ENCODE data around the gene FHOD3.
A peak's percentile ranks its signal among the peaks of the same experiment; 100 is the strongest.

The FHOD3 gene

DNA sequence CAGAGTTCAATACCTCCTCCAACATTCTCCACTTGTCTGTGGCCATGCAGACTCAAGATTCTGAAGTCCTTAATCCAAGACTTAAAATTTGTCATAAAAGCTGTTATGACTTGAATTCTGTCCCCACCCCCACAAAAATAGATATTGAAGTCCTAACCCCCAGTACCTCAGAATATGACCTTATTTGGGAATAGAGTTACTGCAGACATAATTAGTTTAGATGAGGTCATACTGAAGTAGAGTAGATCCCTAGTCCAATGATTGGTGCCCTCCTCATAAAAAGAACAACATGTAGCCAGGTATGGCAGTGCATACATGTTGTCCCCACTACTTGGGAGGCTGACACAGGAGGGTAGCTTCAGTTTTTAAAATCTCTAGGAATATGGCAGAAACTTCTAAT is 522.1 kb downstream of the FHOD3 start:
- Histone ChIP-seq H3K27me3 (replicated peaks; ENCODE audit: control insufficient read depth, insufficient read depth, low read length, poor library complexity, severe bottlenecking) (no peaks in the 10 kb centered on the region), H3K27ac (ENCODE audit: insufficient read depth, low read length, poor library complexity, severe bottlenecking) (no peak overlapping the region), H3K36me3 (ENCODE audit: control insufficient read depth, insufficient read depth, low read length) (peaks cover 11% of the 10 kb centered on the region), H3K4me1 (ENCODE audit: control insufficient read depth, insufficient read depth, low read length, poor library complexity, severe bottlenecking) (no peaks in the 10 kb centered on the region), H3K9me3 (ENCODE audit: control insufficient read depth, low read length) (no peaks in the 10 kb centered on the region), H3K4me3 (ENCODE audit: insufficient read depth, low read depth, low read length, poor library complexity, severe bottlenecking) (no peak overlapping the region)
- no peak for DNase-seq

GRCh38 chr18:36821681-36822080 is 524.2 kb downstream of the FHOD3 start:
- Histone ChIP-seq H3K27ac (ENCODE audit: insufficient read depth, low read length, poor library complexity, severe bottlenecking) (no peak overlapping the region), H3K9me3 (ENCODE audit: control insufficient read depth, low read length) (no peaks in the 10 kb centered on the region), H3K27me3 (replicated peaks; ENCODE audit: control insufficient read depth, insufficient read depth, low read length, poor library complexity, severe bottlenecking) (no peaks in the 10 kb centered on the region), H3K36me3 (ENCODE audit: control insufficient read depth, insufficient read depth, low read length) (peaks cover 11% of the 10 kb centered on the region), H3K4me1 (ENCODE audit: control insufficient read depth, insufficient read depth, low read length, poor library complexity, severe bottlenecking) (no peaks in the 10 kb centered on the region), H3K4me3 (ENCODE audit: insufficient read depth, low read depth, low read length, poor library complexity, severe bottlenecking) (no peak overlapping the region)
- DNase-seq: no peak

- DNase-seq: no peak
- no peaks in the 10 kb centered on the region for H3K9me3 ChIP-seq (ENCODE audit: control insufficient read depth, low read length)
- no peak overlapping the region for H3K27ac ChIP-seq (ENCODE audit: insufficient read depth, low read length, poor library complexity, severe bottlenecking)
Measured at GRCh38 chr18:36825526-36825925, 528.0 kb downstream of the FHOD3 start.

DNA sequence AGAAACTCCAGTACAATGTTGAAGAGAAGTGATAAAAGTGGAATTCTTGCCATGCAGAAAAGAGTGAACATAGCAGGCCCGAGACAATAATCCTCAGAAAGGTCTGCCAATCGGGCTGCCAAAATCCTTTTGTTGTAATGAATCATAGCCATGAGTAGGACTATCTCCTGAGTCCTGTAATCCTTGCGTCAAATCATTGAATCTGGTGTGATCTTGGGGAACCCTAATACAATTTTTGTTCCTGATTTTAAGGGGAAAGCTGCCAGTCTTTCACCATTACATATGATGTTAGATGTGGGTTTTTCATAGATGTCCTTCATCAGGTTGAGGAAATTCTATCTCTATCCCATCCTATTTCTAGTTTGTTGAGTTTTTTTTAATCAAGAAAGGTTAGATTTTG is 529.0 kb downstream of the FHOD3 start:
- no peak for DNase-seq
- Histone ChIP-seq H3K4me3 (ENCODE audit: insufficient read depth, low read depth, low read length, poor library complexity, severe bottlenecking) (no peak overlapping the region), H3K27me3 (replicated peaks; ENCODE audit: control insufficient read depth, insufficient read depth, low read length, poor library complexity, severe bottlenecking) (no peaks in the 10 kb centered on the region), H3K9me3 (ENCODE audit: control insufficient read depth, low read length) (no peaks in the 10 kb centered on the region), H3K27ac (ENCODE audit: insufficient read depth, low read length, poor library complexity, severe bottlenecking) (no peak overlapping the region), H3K4me1 (ENCODE audit: control insufficient read depth, insufficient read depth, low read length, poor library complexity, severe bottlenecking) (no peaks in the 10 kb centered on the region), H3K36me3 (ENCODE audit: control insufficient read depth, insufficient read depth, low read length) (no peaks in the 10 kb centered on the region)

More at GRCh38 chr18:36825526-36825925, 528.0 kb downstream of the FHOD3 start:
- Histone ChIP-seq H3K4me3 (ENCODE audit: insufficient read depth, low read depth, low read length, poor library complexity, severe bottlenecking) (no peak overlapping the region), H3K4me1 (ENCODE audit: control insufficient read depth, insufficient read depth, low read length, poor library complexity, severe bottlenecking) (no peaks in the 10 kb centered on the region), H3K27me3 (replicated peaks; ENCODE audit: control insufficient read depth, insufficient read depth, low read length, poor library complexity, severe bottlenecking) (no peaks in the 10 kb centered on the region), H3K36me3 (ENCODE audit: control insufficient read depth, insufficient read depth, low read length) (no peaks in the 10 kb centered on the region)

- peak; percentile 4 to 11 (median 11) for DNase-seq
- Histone ChIP-seq H3K36me3 (ENCODE audit: control insufficient read depth, insufficient read depth, low read length) (no peaks in the 10 kb centered on the region), H3K27me3 (replicated peaks; ENCODE audit: control insufficient read depth, insufficient read depth, low read length, poor library complexity, severe bottlenecking) (no peaks in the 10 kb centered on the region), H3K27ac (ENCODE audit: insufficient read depth, low read length, poor library complexity, severe bottlenecking) (peak overlapping the region; percentile 64), H3K9me3 (ENCODE audit: control insufficient read depth, low read length) (no peaks in the 10 kb centered on the region), H3K4me1 (ENCODE audit: control insufficient read depth, insufficient read depth, low read length, poor library complexity, severe bottlenecking) (no peaks in the 10 kb centered on the region), H3K4me3 (ENCODE audit: insufficient read depth, low read depth, low read length, poor library complexity, severe bottlenecking) (peak overlapping the region; percentile 94)
Measured at GRCh38 chr18:36828157-36828629, 530.7 kb downstream of the FHOD3 start.

DNA sequence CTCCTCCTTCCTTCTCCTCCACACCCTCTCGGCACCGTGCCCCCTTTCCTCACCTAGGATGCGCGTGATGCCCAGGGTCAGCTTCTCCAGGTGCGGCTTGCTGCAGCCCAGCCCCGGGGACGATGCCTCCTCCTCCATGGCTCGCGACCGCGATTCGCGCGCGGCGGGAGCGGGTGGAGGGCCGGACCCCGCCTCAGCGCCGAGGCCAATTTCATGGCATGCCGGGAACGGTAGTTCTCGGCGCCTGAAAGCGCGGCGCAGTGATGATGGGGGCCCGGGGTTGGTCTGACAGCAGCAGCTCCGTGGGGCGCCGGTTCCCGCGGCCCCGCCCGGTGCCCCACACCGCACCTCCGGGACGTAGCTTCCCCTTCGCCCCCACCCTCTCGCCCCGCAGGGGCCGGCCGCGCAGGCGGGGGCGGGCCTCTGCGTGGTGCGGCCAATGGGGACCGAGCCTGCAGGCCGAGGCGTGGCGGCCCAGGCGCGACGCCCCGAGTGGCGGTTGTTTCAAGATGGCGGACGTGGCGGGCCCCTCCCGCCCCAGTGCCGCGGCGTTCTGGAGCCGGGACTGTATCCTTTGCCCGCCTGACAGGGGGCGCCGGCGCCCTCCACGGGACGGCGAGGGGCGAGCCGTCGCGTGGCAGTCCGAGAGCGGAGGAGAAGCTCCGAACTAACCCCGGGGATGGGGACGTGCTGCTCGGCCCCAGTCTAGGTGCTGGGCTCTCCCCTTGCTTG is 531.3 kb downstream of the FHOD3 start, which contains the start of the genes KIAA1328 and TPGS2:
TSS of gene KIAA1328 (plus strand) at position 498 of the 732 bp plus-strand sequence. CDS start at position 510, 12 bp downstream.
TSS of gene TPGS2 (minus strand) at position 373 of the 732 bp plus-strand sequence. CDS start at position 138, 235 bp downstream.
- Histone ChIP-seq H3K4me1 (ENCODE audit: control insufficient read depth, insufficient read depth, low read length, poor library complexity, severe bottlenecking) (no peaks in the 10 kb centered on the region), H3K9me3 (ENCODE audit: control insufficient read depth, low read length) (no peaks in the 10 kb centered on the region), H3K27me3 (replicated peaks; ENCODE audit: control insufficient read depth, insufficient read depth, low read length, poor library complexity, severe bottlenecking) (no peaks in the 10 kb centered on the region), H3K4me3 (ENCODE audit: insufficient read depth, low read depth, low read length, poor library complexity, severe bottlenecking) (peak within 1 kb of the TSS; percentile 94), H3K27ac (ENCODE audit: insufficient read depth, low read length, poor library complexity, severe bottlenecking) (peak within 1 kb of the TSS; percentile 64), H3K36me3 (ENCODE audit: control insufficient read depth, insufficient read depth, low read length) (no peaks in the 10 kb centered on the region)
- peak; percentile 83 to 90 (median 86) for DNase-seq
